22Rv1 (cell line): ENCODE results near the gene RNF115.

ENCODE experiments used
- CTCF ChIP-seq: fragments of 450-650 bp; IDR thresholded peaks from 2 replicates; pipeline ENCODE4 v1.5.1; 2017; ENCODE audit warnings: mild to moderate bottlenecking
- ZFX ChIP-seq: fragments of 450-650 bp; IDR thresholded peaks from 2 replicates; pipeline ENCODE4 v1.6.1; 2017; ENCODE audit warnings: antibody characterized with exemption, borderline replicate concordance

GRCh38 chr1:145758575-145758974 lies 65.3 kb downstream of the RNF115 start:
- TF ChIP-seq CTCF (no peak), ZFX (no peak)
